ENCODE data around the gene CDH20.
A peak's percentile ranks its signal among the peaks of the same experiment; 100 is the strongest.

Gene CDH20

DNA sequence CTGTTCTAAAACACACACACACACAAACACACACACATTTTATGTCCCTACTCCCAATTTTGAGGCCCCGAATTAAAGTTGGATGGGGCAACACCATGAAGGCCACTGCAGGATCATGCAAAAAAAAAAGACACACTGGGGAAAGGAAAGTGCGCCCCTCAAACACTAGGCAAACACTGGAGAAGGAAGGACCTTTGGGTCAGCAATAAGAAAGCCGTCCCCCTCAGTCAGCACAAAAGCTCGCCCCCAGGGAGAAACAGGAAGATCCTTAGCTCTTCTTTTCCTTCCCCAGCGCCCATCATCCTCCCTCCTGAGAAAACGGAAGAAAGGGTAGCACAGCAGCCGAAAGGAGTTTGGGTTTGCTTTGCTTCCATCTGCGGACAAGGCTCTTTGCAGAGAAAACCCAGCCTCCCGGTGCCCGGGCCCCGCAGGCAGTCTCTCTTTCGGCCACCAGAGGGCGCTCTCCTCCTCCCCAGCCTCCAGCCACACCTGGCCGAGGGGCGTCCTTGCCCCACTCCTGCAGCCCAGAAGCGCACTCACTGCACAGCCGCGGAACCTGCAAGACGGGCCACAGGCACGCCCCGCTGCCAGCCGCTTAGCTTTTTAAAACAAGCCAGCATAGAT, 248.5 kb downstream of the CDH20 start:
- DNase-seq: peak; percentile 59

DNA sequence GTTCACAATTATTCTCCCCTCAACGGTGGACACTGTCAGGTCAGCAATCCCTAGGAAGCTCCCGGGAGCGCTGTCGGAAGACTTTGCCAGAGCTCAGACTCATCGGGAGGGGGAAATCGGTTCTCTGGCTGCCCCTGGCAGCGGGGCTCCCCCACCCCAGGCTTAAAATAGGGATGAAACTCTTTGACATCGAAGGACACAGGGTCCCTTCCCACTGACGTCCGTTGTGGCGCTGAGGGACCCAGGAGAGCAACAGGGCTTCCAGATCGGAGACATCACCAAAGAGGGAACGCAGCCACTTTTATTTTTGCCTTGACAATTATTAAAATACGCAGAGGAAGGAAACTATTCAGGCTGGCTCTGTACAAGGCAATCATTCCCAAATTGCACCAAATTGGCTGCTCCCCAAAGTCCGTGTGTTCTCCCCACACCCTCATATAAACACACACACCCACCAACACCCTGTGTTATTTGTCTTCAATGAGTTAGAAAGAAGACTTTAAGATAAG, 249.0 kb downstream of the CDH20 start:
- no peak for DNase-seq

DNA sequence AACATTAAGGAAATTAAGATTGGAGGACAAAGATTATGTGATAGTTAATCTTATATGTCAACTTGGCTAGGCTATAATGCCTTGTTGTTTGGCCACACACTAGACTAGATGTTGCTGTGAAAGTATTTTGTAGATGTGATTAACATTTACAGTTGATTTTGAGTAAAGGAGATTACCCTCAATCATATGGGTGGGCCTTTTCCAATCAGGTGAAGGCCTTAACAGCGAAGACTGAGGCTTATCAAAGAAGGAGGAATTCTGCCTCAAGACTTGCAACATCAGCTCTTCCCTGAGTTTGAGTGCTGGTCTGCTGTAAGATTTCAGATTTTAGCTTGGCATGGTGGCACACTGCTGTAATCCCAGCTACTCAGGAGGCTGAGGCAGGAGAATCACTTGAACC, 250.3 kb downstream of the CDH20 start:
- no peak for DNase-seq

DNA sequence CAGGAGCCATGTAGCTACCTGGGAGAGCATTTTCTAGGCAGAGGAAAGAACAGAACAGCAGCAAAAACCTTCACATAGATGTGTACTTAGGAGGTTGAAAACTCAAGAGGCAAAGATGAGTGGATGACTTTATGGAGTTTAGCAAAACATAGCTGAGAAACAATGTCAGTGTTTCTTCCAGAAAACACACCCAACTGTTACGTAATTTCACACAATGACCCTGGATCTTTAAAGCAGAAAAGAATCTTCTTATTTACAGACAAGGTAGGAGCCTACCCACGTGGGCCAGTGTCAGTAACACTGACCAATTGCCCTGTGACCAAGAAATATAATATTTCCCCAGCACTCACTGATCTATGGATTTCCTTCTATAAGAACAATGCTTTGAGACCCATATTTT, 254.6 kb downstream of the CDH20 start:
- no peak for DNase-seq

- DNase-seq: no peak
These were observed 256.0 kb downstream of the CDH20 start for GRCh38 chr18:61589053-61589723.

DNA sequence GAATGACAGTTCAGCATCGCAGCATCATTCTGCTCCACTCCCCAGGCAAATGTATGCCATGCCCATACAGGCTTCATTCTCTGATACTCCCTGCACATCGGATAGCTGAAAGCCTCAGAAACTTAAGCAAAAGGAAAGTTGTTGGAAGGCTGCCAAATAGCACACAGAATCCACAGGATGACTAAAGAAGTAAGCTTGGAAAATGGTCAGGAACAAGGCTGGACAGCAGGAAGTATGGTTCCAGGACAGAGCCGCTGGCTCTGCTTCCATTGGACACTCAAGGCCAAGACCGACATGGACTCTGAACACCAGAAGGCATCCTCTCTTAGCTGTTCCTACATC, 256.5 kb downstream of the CDH20 start:
- DNase-seq: no peak

DNA sequence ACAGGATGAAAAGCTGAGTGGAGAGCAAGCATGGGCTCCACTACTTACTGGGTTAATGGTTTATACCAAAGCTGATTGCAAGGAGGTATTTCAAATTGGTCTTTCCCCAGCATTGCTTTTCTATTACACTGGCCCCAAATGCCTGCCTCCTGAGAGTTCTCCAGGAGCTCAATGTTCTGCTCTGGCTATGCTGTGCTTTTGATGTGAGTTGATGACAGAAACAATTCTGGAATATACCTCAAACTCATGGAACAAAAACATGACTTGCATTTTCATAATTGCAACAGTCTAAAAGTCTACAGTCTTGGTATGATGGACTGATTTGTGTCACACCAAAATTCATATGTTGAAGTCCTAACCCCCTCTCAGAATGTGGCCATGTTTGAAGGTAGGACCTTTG, 258.0 kb downstream of the CDH20 start:
- no peak for DNase-seq

GRCh38 chr18:61595615-61596251, 262.5 kb downstream of the CDH20 start:
- no peak for DNase-seq

DNA sequence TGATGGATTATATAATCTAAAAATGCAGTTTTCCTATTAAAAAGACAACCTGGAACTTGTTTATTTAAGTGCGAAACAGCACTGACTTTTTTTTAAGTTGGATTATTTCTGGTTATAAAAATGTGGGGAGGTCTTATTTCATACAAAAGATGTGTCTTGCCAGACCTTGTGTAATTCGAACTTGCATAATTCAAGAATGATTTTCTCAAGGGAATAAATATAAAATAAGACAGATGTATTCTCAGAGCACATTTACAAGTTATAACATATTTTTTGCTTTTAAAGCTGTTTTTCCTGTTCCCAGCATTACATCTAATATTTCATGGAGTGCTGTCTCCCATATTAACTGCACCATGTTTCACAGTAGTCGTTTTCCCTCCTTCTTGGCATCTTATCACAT, 263.1 kb downstream of the CDH20 start:
- DNase-seq: no peak

- DNase-seq: no peak
These were observed 264.1 kb downstream of the CDH20 start for GRCh38 chr18:61597316-61597715.

DNA sequence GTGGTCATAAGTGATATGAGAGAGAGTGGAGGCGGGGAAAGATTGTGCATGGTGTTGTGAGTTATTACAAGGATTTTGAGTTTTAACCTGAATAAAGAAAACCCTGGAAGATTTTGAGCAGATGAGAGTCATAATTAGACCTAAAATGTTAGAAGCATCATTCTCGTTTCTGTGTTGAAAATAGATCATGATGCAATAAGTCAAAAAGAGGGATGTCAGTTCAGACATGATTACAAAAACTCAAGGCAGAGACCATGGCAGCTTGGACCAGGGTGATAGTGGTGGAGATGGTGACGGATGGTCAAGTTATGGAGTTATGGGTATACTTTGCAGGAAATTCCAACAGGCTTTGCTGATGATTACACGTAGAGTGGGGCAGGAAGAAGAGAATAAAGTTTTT, 267.2 kb downstream of the CDH20 start:
- DNase-seq: no peak

DNA sequence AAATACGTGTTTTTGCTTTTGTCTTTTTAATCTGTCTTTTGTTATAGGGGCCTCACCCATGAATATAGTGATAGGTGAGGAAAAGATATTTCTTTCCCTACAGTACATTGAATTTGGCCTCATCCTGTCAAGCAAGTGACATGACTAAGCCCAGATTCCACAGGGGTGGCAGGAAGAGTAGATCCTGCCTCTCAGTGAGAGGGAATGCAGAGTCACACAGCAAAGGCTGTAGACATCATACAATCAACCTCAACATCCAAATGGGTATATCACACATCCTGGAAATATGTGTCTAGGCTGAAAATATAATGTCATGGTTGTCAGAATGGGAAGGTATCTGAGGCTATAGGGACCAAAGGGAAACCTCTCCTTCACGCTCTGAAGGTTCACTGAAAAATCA, 269.6 kb downstream of the CDH20 start:
- no peak for DNase-seq

Measured in stimulated activated CD4-positive, alpha-beta T cell treated with anti-CD3 and anti-CD28 coated beads, Interleukin-1b, Interleukin-23, amount 100 ng/mL, for 48 hours (primary cell).